GM18519 (cell line): ENCODE data around the gene DOCK4.

ENCODE experiments used
- ATAC-seq: cut with Tn5 transposase; IDR thresholded peaks from one replicate; pipeline ENCODE4 v1.9.1; 2021; ENCODE audit warnings: mild to moderate bottlenecking, moderate library complexity; ENCODE audit not compliant: unreplicated experiment, low FRiP score

The DOCK4 gene

DNA sequence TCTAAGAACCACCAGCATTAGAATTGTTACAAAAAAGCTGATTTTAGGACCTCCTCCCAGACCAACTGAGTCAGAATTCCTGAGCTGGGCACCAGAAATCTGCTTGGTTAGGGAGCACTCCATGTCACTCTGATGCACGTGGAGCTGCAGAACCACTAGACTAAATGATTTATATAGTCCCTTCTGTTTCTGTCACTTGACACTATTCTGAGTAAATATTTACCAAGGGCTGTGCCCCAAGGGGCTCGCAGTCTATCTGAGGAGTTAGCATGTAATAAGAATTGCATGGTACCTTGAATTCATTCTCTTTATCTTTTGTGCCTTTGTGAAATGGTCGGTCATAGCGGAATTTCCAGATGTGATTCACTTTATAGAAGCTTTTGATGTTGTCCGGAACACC is 447.9 kb downstream of the DOCK4 start:
- ATAC-seq: no peak

DNA sequence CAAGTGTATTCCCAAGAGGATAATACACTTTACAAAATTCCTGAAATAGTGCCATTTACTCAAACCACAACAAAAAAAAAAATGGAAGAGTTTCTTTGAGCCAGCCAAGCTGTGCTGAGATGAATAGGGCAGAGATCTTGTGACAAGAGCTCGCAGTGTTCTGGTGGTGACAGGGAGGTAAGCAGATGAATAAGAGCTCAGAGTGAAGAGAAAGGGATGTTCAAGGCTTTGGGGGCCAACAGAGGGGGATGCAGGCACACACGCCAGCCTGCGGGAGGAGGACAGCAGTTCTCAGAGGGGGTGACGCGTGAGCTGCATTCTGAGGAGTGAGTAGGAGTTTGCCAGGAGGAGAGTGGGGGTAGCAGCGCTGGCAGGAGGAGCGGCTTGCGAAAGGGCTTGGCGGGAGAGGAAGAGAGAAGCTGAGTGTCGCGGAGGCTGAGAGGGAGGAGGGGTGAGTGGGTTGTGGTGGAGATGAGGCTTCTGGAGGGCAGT is 449.5 kb downstream of the DOCK4 start:
- no peak for ATAC-seq

DNA sequence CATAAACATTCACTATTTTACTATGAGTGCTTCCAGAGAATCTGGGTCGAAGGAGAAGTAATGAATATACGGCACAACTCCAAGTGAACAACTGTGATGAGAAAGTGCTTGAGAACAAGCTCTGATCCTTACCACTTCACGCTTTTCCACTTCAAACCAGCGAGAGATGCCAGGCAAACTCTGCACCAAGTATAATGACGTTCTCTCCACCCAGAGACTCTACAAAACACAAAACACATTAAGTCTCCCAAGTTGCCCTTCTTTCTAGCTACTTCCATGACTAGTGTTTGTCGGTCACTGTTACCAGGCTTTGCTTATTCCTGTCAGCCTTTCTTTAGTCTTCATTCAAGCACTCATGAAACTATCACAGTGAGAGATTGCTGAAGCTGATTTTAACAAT is 450.8 kb downstream of the DOCK4 start:
- ATAC-seq: no peak

DNA sequence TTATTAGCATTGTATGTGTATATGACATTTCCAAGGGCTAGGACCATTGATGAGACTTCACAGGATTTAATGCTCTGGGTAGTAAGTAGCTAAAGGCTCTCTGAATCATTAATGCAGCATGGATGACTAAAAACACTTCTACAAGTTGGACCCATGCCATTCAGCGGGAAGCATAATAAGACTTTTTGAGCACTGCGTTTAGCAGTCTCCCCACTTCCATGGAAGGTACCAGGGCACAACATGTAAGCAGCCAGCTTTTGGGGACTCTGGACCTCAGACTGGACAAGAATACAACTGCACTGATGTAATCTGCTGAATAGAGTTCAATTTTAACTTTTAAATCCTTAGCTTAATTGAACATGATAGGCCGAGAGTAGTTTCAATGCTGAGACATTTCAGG is 452.2 kb downstream of the DOCK4 start:
- no peak for ATAC-seq

DNA sequence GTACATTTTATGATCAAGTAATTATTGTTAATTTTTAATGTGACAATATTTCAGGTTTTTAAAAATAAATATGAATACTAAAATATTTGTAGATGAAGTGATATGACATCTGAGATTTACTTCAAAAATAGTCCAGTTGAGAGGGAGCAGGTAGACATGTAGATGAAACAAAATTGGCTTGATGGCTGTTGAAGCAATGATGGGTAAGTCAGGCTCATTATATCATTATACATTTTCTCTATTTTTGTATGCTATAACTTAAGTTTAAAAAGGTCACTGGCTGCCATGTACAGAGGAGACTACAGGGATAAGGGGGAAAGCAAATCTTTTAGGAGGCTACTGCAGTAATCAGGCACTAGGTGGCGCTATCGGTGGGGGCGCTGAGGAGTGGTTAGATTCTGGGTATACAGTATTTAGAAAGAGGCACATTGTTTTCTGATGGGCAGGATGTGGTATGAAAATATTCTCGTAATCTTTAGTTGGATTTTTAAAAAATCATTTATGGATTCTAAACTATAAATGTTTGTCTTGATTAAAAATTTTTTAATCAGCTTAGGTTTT is 454.1 kb downstream of the DOCK4 start:
- ATAC-seq: peak; percentile 86

DNA sequence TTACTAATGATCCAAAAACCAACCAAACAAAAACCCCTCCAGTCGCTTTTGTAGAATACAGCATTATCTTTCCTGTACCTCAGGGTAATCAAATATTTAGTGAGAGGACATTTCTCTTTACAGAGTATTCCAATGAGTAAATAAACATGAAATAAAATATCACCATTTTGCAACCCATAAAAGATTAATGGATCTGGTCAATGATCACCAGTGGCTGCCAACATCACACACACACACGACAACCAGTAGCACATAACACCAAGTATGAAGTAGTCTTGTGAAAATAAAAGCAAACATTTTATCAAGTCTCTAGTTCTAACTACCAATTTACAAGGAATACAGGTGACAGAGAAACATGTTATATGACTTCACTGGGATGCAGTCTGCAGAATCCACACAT is 455.3 kb downstream of the DOCK4 start:
- ATAC-seq: no peak

DNA sequence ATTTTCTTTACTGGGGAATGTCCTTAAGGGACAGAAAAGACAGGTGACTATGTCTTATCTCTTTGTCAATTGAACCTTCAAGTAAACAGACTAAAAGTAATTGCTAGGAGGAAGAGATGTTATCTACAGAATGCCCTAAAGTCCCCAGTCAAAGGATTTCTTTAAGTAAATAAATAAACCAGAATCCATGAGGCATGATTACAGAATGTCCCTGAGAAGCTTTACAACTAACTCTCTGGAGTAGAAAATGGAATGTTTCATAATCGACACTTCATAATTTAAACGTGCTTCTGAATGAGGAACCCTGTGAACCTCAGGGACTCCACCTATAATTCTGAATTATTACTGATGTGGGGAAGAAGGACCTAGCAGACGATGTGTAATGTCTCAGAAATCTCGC is 456.0 kb downstream of the DOCK4 start:
- ATAC-seq: no peak

DNA sequence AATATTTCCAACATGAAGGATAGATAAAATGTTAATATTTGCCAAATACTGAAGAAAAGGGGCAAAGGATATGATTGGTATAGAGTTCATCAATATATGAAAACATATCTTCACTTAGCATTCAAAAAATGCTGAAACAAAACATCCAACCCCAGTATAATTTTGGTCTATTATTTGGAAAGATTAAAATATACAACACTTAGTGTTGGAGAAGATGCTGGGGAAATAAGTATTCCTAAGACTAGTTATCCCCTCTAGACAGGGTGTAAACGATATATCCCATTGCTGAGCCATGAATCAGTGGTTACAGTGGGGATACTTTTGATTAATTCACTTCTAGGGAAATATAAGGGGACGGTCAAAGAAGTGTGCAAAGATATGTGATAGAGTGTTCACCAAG is 456.6 kb downstream of the DOCK4 start:
- no peak for ATAC-seq

DNA sequence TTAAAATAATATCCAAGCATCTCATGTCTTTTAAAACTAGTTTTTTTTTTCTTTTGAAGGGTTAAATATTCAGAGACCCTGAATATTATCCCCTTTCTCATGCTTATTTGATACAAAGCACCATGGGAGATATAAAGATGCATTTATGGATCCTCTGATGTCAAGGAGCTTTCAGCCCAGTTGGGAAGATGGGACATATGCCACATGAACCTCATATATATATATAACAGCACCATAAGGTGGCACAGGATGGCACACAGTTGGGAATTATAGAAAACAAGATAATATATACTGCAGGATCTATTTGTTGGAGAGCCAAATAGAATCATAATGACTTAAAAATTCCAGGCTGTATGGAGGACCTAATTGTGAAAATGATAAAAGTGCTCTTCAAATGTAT is 458.5 kb downstream of the DOCK4 start:
- ATAC-seq: no peak

DNA sequence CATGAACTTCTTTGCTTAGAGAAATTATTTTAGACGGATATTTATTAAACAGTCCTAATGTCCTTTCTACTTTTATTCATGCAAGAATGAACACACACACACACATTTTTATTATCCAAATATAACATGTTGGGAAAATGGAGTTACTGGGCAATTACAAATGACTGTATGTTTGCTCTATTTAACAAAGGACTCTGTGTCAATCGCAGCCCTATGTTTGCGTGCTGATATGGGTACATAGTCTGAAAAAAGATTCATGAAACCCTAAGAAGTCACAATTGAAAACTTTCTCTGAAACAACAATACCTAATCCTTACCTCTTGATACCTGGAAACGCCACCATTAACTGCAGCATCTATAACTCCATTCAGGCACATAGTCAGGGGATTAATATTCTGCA is 459.2 kb downstream of the DOCK4 start:
- ATAC-seq: no peak

DNA sequence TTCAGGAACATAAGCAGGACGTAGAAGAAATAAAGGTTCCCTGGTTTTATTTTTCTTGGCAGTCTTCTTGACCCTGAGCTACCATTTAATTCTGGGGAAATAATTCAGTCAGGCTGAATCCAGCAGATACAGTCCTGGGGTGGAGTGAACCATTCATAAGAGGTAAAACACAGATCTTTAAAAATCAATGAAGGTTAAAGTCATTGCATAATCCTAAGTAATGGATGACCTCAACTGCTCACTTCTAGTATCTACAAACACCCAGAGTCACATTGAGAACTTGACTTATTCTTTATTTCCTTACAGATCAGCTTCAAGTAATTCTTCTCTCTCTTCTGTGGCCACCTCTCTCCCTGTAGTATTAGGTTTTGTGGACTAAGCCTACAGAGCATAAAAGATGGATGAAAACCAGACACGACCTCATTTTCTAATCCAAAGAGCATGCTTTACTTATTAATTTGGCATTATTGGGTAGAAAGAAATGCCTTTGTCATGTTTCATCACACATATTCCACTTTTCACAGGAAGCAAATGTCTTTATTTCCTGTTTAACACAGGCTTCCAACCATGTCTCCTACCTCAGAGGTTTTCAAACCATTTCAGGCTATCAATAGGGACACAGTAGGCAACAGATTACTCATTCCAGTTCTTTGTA is 461.6 kb downstream of the DOCK4 start:
- no peak for ATAC-seq

DNA sequence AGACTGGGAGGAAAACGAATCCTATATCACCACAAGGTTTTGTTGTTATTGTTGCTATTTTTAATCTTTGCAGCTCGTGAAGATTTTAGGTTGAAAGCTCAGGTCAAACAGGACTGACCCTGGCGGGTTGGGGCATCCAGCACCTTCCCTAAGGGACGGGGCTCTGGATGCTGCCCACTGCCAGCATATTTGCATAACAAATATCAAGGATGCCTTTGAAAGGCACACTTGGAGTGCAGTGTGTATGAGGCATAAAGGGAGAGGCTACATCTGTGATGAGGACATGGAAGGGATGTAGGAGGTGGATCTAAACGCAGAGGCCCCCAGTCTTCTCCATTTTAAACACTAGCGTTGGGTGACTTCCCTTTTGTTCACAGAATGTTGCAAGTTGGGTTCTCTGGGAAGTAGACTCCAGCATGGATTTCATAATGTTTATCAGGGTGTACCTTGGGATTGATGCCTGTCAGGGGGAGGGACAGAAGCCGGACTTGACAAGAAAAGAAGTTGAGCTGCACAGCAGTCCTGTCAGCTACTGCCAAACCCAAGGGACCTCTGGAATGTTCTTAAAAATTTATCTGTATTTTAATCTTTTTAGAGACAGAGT is 462.9 kb downstream of the DOCK4 start:
- ATAC-seq: no peak

DNA sequence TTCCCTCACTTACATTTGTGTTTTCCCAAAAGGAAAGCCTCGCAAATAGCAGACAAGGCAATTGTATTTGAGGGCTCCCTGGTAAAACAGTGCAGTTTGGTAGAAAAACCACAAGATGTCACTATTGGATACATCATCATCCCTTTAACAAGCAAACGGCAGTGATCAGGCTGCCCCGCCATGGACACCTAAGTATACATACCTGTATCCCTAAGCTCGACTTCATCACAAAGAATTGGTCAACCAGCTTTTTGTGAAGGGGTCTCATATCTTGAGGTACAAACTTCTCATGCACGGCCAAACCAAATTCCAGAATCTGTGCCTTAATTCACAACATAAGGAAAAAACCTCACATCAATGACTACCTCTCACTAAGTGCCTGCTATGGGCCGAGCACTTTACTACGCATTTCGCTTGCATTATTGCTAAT is 464.4 kb downstream of the DOCK4 start:
- peak; percentile 93 for ATAC-seq

DNA sequence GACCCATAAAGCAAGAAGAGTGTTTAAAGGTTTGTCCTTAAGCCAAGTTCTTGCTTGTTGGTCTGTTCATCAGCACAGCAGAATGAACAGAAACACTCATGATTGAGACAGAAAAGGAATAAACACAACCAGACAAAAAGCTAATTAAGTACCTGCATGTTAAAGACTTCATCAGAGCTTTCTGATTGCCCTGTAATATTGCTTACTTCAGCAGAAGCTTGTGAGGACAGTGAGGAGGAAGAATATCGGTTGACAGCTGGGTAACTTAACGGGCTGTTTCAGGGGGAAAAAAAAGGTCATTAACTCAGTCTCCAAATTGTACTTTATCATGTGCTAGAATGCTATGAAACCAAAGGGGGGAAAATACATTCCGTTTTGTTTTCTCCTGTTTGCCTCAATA is 465.3 kb downstream of the DOCK4 start:
- no peak for ATAC-seq

DNA sequence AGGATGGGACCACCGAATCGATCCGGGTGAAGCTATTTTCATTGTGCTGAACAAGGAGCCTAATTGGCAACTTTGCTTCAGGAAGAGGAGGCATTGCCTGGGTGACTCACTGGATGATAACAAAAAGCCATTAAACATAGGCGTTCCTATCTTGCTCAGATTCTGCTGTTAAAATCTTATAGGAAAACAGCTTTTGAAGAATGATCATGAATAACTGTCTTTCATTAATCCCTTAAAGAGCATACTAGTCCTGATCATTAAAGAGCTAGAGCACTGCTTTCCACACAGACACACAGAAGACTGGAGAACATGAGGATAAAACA is 469.7 kb downstream of the DOCK4 start:
- no peak for ATAC-seq

DNA sequence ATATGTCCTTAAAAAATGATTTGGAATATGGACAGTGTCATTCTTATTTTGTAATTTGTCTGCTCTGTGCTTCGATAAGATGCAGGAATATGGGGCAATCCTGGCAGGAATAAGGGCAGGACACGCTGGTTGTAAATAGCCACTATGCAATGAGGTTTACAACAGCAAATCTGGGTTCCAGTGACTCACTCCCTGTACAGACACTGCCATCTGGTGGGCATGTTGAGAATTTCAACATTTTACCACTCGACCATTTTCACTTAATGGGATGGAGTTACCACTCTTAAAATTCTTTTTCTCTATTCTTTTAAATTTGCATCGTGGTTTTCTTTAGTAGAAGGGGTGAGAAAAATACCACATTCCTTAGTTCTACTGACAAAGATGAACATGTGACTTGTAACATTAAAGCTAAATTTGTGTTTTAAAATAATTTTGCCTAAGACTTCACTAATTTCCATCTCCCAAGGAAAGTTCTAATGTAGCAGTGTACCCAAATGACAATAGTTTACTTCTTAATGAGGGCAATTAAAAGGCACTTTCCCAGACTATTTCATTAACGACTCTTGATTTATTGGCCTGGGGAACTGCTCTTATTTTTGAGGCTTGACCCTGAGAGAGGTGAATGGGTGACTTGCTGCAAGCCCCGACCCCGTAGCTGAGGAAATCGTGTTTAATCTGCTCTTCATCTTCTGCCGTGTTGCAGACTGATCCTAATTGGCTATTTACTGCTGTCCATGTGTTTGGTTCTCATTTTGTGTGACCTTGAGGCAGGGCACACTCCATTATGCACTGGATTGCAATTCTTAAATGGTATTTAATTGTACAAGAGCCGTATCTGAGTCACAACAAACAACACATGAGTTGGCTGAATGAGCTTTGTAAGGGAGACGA is 470.3 kb downstream of the DOCK4 start:
- peak; percentile 52 for ATAC-seq

DNA sequence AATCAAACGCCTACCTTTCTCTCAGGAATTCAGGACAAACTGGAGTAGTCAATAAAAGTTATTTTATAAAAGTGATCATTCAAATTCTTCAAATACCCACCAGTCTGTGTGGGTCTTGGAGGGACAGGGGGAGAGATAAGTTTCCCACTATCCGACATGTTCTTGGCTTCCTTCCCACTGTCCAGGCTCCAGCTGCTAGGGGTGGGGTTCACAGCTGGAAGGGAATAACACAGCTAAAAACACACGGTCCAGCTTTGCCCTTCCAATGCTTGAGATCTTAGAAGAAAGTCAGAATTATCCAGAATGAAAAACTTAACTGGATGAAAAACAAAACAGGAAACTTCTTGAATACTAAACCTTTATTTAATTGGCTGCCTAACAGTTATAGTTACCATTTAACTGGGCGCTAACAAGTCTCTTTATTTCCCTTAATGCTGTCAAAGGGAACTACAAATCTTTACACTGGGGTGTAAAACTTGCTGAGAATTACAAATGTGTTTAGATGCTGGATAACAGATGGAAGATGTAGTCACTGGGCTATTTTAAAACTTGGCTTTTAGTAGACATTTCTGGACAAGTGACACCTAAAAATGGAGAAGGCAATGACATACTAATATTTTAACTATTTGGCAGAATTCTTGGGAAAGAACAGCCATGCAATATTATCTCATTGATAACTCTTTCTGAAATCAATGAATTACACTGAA is 471.1 kb downstream of the DOCK4 start:
- no peak for ATAC-seq

DNA sequence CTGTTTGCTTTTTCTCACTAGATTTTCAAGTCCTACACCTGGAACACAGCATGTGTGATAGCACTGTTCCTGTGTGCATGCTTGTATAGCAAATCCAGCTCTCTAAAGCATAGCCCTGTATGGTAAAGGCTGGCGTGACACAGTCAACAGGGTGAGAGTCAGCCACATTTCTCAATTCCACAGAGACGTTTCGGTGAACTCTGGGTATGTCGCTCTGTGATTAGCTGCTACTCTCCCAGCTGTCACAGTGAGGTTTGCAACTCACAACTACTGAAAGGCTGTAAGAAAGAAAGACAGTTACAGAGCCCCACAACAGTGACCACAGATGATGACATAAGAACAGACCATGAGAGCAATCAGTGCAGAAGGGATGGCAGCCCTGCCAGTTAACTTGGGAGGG is 473.3 kb downstream of the DOCK4 start:
- no peak for ATAC-seq

DNA sequence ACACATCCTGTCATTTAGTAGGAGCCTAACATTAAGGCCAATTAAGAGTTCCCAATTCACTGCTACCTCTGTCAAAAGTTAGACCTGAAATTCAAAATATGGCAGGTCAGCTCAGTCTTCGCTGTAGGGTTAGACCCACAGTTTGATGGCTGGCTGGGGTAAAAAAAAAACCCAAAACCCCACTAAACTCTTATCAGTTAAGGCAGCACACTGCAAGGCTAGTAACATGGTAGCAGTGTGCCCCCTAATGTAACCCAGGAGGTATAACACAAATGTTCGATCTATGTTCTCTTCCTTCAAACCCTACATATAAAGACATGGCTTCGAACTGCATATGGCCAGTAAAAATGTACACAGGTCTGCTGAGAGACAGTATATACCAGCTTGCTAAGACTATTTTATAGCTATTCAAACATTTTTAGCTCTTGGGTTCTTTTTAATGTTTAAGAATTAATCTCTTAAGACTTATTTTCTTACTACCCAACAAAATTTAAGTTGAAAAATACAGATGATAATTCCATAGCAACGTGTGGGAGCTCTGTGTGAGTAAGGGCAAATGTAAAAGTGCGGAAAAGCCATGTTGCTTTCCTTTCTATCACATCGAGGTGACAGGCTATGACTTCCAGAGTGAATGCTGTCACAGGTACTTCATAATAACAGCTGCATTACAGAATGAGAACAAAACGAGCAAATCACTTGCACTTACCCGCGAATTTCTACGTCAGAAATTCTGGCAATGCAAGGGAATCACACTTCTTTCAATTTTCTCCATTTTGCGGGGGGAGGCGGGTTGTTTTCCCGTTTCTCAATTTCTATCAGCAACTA is 475.5 kb downstream of the DOCK4 start:
- peak; percentile 83 for ATAC-seq

DNA sequence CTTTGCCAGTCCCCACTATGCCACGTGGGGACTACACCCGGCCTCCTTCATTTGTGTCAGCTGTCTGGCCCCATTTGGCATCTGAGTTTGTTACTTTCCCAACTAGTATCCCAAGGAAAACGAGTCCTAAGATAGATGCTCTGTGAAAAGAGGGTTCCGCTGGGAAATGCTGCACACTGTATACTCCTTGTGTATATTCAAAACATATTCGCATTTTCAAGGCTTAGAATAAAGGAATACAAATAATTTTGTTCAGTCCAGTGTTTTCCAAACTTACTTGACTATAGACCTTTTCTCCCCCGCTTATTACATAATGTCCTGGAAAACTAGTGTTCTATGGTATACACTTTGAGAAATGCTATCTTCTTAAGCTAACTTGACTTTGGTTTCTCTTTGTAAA is 476.1 kb downstream of the DOCK4 start:
- ATAC-seq: no peak
